ENCODE results near the gene CYB561D2. TPM values are rescaled to one million over a fixed set of nuclear protein-coding genes. Genes with fewer than 3 reads are reported as not detected.

CYB561D2 gene
- total and polyA plus RNA-seq, 2 of the 13 experiments (the other 11 are each of a cell fraction or from before 2014, with no cell fraction given), result 11.1 to 17.2 TPM

DNA sequence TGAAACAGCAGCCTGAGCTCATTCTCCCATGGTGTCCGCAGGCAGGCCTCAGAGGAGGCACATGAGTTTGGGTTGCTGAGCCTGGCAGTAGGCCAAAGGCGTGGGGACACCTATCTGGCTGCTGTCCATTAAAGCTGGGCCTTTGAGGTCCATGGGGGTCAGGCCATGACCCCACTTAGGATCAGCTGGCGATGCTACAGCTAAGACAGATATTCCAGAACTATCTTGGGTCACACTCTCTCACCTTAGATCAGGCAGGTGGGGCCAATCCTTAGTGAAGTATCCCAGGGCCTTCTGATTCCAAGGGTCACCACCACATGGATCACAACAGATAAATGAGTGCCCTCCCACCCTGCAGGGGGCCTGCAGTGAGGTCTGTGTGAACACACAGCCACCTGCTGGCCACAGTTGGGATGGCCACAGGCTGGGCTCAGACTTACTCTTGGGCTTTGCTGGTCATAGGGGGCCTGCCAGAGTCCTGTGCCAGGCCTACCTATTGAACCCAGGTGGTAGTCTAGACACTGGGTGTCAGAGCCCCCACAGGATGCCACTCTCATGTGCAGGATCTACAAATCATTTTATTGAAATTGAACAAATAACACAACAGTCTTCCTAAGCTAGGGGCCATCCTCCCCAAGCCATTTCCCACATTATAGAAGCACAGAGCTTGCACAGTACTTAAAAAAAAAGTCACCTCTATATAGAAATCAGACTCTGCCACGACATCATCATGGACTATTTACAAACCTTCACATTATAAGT is 26.1 kb upstream of the CYB561D2 start (continued):
- TF ChIP-seq, protein P1, sequence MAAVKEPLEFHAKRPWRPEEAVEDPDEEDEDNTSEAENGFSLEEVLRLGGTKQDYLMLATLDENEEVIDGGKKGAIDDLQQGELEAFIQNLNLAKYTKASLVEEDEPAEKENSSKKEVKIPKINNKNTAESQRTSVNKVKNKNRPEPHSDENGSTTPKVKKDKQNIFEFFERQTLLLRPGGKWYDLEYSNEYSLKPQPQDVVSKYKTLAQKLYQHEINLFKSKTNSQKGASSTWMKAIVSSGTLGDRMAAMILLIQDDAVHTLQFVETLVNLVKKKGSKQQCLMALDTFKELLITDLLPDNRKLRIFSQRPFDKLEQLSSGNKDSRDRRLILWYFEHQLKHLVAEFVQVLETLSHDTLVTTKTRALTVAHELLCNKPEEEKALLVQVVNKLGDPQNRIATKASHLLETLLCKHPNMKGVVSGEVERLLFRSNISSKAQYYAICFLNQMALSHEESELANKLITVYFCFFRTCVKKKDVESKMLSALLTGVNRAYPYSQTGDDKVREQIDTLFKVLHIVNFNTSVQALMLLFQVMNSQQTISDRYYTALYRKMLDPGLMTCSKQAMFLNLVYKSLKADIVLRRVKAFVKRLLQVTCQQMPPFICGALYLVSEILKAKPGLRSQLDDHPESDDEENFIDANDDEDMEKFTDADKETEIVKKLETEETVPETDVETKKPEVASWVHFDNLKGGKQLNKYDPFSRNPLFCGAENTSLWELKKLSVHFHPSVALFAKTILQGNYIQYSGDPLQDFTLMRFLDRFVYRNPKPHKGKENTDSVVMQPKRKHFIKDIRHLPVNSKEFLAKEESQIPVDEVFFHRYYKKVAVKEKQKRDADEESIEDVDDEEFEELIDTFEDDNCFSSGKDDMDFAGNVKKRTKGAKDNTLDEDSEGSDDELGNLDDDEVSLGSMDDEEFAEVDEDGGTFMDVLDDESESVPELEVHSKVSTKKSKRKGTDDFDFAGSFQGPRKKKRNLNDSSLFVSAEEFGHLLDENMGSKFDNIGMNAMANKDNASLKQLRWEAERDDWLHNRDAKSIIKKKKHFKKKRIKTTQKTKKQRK (IDR thresholded peaks at IDR 0.05; ENCODE audit: low read length), result no peak
- no peak for TF ChIP-seq ZNF354B (CRISPR knock-in tag; IDR thresholded peaks at IDR 0.05)
- TF ChIP-seq ZNF12 (CRISPR knock-in tag; IDR thresholded peaks at IDR 0.05), result no peak
- no peak for TF ChIP-seq ZNF570 (CRISPR knock-in tag; IDR thresholded peaks at IDR 0.05; ENCODE audit: borderline replicate concordance)
- TF ChIP-seq ZNF34 (CRISPR knock-in tag; IDR thresholded peaks at IDR 0.05; ENCODE audit: borderline replicate concordance), result 0 out of 2 replicates have a peak, but pooled peaks have one; percentile 50
- TF ChIP-seq, protein P2, sequence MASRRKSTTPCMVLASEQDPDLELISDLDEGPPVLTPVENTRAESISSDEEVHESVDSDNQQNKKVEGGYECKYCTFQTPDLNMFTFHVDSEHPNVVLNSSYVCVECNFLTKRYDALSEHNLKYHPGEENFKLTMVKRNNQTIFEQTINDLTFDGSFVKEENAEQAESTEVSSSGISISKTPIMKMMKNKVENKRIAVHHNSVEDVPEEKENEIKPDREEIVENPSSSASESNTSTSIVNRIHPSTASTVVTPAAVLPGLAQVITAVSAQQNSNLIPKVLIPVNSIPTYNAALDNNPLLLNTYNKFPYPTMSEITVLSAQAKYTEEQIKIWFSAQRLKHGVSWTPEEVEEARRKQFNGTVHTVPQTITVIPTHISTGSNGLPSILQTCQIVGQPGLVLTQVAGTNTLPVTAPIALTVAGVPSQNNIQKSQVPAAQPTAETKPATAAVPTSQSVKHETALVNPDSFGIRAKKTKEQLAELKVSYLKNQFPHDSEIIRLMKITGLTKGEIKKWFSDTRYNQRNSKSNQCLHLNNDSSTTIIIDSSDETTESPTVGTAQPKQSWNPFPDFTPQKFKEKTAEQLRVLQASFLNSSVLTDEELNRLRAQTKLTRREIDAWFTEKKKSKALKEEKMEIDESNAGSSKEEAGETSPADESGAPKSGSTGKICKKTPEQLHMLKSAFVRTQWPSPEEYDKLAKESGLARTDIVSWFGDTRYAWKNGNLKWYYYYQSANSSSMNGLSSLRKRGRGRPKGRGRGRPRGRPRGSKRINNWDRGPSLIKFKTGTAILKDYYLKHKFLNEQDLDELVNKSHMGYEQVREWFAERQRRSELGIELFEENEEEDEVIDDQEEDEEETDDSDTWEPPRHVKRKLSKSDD (CRISPR knock-in tag; IDR thresholded peaks at IDR 0.05; ENCODE audit: low read depth), result no peak
- TF ChIP-seq ZFY (CRISPR knock-in tag; IDR thresholded peaks at IDR 0.05), result peak; percentile 28; the same call in 1 of the 2 replicates
- no peak for TF ChIP-seq TAF1 (CRISPR knock-in tag; IDR thresholded peaks at IDR 0.05)
- TF ChIP-seq RARG (CRISPR knock-in tag; IDR thresholded peaks at IDR 0.05; ENCODE audit: low read depth), result no peak
- TF ChIP-seq NFAT5 (CRISPR knock-in tag; IDR thresholded peaks at IDR 0.05), result no peak
- TF ChIP-seq GMEB2 (CRISPR knock-in tag; IDR thresholded peaks at IDR 0.05; ENCODE audit: low read depth), result no peak
- no peak for TF ChIP-seq SNAPC2 (CRISPR knock-in tag; IDR thresholded peaks at IDR 0.05)
- no peak for TF ChIP-seq DMAP1 (CRISPR knock-in tag; IDR thresholded peaks at IDR 0.05)
- TF ChIP-seq REXO4 (CRISPR knock-in tag; IDR thresholded peaks at IDR 0.05; ENCODE audit: borderline replicate concordance), result no peak
- no peak for TF ChIP-seq ZMYM2 (CRISPR knock-in tag; IDR thresholded peaks at IDR 0.05)
- no peak for TF ChIP-seq SP4 (CRISPR knock-in tag; IDR thresholded peaks at IDR 0.05)
